Testis (tissue), 3 donors: Measurements from ENCODE around the gene ANGPTL7. TPM values are rescaled to one million over a fixed set of nuclear protein-coding genes. Genes with fewer than 3 reads are reported as not detected.

ENCODE experiments used
- DNase-seq: peaks from one replicate; pipeline ENCODE4 v3.0.0-alpha.2; 2019
- H3K27ac ChIP-seq, 2 donors: fragments of 200-600 bp; sonication (generic); one replicate each; pipeline ENCODE4 v1.5.1; 2019
- H3K27me3 ChIP-seq: fragments of 200-600 bp; sonication (generic); one replicate; pipeline ENCODE4 v1.5.1; 2019
- H3K36me3 ChIP-seq: fragments of 200-600 bp; sonication (generic); one replicate; pipeline ENCODE4 v1.5.1; 2017; ENCODE audit warnings: low read depth; ENCODE audit errors: missing control alignments
- H3K4me1 ChIP-seq: fragments of 200-600 bp; sonication (generic); one replicate; pipeline ENCODE4 v1.5.1; 2019
- H3K4me3 ChIP-seq, 2 donors: fragments of 200-600 bp; sonication (generic); one replicate each; pipeline ENCODE4 v1.5.1; 2017 to 2019
- H3K9me3 ChIP-seq: fragments of 200-600 bp; sonication (generic); one replicate; pipeline ENCODE4 v1.5.1; 2017
- POLR2A ChIP-seq: fragments of 450-650 bp; IDR thresholded peaks from one replicate; pipeline ENCODE4 v1.6.1; 2017; ENCODE audit warnings: antibody characterized with exemption, mild to moderate bottlenecking, moderate library complexity
- WGBS, 2 donors: methylation state at CpG; one replicate each; pipeline ENCODE4 v1.1.5; 2018; 5-methylcytosine and 5-hydroxymethylcytosine counted together
- intact Hi-C: fragments of 100-400 bp; cut with DNase I; formaldehyde crosslinking; loops from one replicate; pipeline ENCODE4 v1.15.1; 2023; ENCODE audit warnings: low total_unique reads
- polyA plus RNA-seq: library from polyadenylated mRNA; stranded (reverse); fragments of 350-450 nt; fragmentation: Illumina TruSeq; extraction: RNeasy Lipid Tissue Mini Kit (QIAGEN cat#74804); gene quantifications from one replicate; pipeline ENCODE4 v1.2.3, GENCODE V29; 2014; ENCODE audit warnings: low read depth, low replicate concordance; ENCODE audit not compliant: insufficient read depth
- total RNA-seq, 2 donors: library from RNA; depleted of rRNA; stranded (reverse); fragments of >200 nt; gene quantifications; one replicate each; pipeline ENCODE4 v1.2.3, GENCODE V29; 2016
- TF ChIP-seq, protein P1 (sequence below), 3 experiments: fragments of 450-650 bp in 2 of 3; fragments of 200-600 bp in 1 of 3; sonication (generic) in 1 of 3; IDR thresholded peaks; one replicate each; pipeline ENCODE4 v1.5.1; 2016 to 2019; ENCODE audit warnings: antibody characterized with exemption in 3 of 3, mild to moderate bottlenecking in 2 of 3, moderate library complexity in 1 of 3

Gene ANGPTL7
- total and polyA plus RNA-seq, 3 donors from 2014 or later = 1.6 TPM; not detected in 2

DNA sequence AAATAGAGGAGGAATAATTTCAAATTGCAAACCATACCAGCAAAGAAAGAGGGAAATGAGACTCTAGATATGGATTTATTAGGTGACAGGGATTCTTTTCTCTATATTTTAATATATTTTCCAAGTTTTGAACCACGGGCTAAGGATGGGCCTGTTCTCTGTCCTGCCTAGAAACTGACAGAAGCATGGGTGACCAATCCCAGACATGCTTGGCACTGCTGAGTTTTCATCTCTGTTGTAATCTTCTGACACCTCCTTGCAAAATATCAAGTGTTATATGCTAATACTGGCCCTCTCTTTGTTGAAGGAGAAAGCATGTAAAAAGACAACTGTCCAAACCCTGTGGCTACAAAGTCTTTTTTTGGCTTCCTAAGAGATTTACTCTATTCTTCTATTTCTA, 774 bp upstream of the ANGPTL7 start:
- intact Hi-C loops = no loop called here
- H3K9me3 ChIP-seq = no peaks in the 10 kb centered on the region
- peak overlapping the region in 1 of 2 donors; percentile 13 for H3K27ac ChIP-seq
- no peak for DNase-seq
- no peaks in the 10 kb centered on the region for H3K36me3 ChIP-seq
- H3K27me3 ChIP-seq = no peaks in the 10 kb centered on the region
- WGBS, 2 donors = 69 to 72% methylated on average over 1 of the region's 1 CpG
- peaks cover 5% of the 10 kb centered on the region for H3K4me1 ChIP-seq
- no peak overlapping the region for H3K4me3 ChIP-seq
- no peak for TF ChIP-seq POLR2A

DNA sequence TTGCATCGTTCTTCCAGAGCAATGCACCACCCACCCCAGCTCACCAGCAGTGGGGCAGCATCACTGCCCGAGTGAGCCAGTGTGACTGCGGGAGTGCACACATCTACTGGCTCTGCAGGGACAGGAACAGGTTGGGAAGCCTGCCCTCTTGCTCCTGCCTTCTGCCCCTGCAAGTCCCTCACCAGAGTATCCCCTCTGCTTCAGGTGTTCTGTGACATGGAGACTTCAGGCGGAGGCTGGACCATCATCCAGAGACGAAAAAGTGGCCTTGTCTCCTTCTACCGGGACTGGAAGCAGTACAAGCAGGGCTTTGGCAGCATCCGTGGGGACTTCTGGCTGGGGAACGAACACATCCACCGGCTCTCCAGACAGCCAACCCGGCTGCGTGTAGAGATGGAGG, 4.2 kb downstream of the ANGPTL7 start:
- no peak overlapping the region for H3K4me3 ChIP-seq
- H3K4me1 ChIP-seq = no peaks in the 10 kb centered on the region
- H3K27me3 ChIP-seq = no peaks in the 10 kb centered on the region
- no peak overlapping the region for H3K27ac ChIP-seq
- intact Hi-C loops = no loop called here
- no peaks in the 10 kb centered on the region for H3K9me3 ChIP-seq
- TF ChIP-seq, protein P1, sequence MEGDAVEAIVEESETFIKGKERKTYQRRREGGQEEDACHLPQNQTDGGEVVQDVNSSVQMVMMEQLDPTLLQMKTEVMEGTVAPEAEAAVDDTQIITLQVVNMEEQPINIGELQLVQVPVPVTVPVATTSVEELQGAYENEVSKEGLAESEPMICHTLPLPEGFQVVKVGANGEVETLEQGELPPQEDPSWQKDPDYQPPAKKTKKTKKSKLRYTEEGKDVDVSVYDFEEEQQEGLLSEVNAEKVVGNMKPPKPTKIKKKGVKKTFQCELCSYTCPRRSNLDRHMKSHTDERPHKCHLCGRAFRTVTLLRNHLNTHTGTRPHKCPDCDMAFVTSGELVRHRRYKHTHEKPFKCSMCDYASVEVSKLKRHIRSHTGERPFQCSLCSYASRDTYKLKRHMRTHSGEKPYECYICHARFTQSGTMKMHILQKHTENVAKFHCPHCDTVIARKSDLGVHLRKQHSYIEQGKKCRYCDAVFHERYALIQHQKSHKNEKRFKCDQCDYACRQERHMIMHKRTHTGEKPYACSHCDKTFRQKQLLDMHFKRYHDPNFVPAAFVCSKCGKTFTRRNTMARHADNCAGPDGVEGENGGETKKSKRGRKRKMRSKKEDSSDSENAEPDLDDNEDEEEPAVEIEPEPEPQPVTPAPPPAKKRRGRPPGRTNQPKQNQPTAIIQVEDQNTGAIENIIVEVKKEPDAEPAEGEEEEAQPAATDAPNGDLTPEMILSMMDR (IDR thresholded peaks at IDR 0.05) = no peak
- TF ChIP-seq POLR2A = no peak
- WGBS, 2 donors = 90 to 96% methylated on average over 3 to 11 of the region's 11 CpGs
- DNase-seq = no peak
- no peaks in the 10 kb centered on the region for H3K36me3 ChIP-seq

DNA sequence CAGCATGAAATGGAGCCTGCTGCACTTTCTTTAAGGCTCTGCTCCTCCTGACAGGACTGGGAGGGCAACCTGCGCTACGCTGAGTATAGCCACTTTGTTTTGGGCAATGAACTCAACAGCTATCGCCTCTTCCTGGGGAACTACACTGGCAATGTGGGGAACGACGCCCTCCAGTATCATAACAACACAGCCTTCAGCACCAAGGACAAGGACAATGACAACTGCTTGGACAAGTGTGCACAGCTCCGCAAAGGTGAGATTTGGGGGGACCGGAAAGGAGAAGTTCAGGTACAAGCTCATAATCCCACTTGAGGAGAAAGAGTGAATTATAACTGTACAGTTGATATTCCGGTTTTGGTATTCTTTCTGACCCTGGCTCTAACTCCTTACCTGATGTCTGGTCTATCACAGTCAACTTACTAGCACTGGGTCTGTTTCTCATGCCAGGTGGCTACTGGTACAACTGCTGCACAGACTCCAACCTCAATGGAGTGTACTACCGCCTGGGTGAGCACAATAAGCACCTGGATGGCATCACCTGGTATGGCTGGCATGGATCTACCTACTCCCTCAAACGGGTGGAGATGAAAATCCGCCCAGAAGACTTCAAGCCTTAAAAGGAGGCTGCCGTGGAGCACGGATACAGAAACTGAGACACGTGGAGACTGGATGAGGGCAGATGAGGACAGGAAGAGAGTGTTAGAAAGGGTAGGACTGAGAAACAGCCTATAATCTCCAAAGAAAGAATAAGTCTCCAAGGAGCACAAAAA, 5.4 kb downstream of the ANGPTL7 start:
- DNase-seq = no peak
- Histone ChIP-seq H3K9me3 (no peaks in the 10 kb centered on the region), H3K27me3 (no peaks in the 10 kb centered on the region), H3K4me1 (peaks cover 2% of the 10 kb centered on the region), H3K4me3 (no peak overlapping the region), H3K27ac (no peak overlapping the region), H3K36me3 (no peaks in the 10 kb centered on the region)
- intact Hi-C loops = no loop called here
- WGBS, 2 donors = 92 to 93% methylated on average over 14 of the region's 14 CpGs
- no peak for TF ChIP-seq POLR2A
- TF ChIP-seq, protein P1 (IDR thresholded peaks at IDR 0.05) = no peak

DNA sequence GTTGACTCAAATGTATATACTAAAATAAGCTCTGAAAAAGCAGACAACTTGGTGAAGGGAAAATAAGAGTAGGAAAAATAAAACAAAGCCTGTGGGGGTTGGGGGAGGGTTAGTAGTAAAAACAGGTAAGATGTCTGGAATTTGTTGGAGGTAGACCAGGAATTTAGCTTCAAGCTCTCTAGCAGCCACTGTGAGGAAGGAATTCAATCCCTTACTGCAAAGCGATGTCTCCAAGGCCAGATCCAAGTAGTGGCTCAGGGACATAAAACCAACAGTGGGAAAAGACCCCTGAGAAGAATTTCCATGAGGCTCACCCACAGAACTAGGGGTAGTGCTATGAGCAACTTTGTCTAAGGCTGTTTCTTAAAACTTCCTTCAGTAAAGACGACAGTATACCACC, 7.8 kb downstream of the ANGPTL7 start:
- TF ChIP-seq, protein P1 (IDR thresholded peaks at IDR 0.05) = no peak
- H3K27ac ChIP-seq = no peak overlapping the region
- H3K4me1 ChIP-seq = peaks cover 2% of the 10 kb centered on the region
- H3K4me3 ChIP-seq = no peak overlapping the region
- DNase-seq = no peak
- H3K36me3 ChIP-seq = no peaks in the 10 kb centered on the region
- H3K27me3 ChIP-seq = no peaks in the 10 kb centered on the region
- no peaks in the 10 kb centered on the region for H3K9me3 ChIP-seq
- 83 to 89% methylated on average over 2 of the region's 2 CpGs for WGBS, 2 donors
- intact Hi-C loops = no loop called here

DNA sequence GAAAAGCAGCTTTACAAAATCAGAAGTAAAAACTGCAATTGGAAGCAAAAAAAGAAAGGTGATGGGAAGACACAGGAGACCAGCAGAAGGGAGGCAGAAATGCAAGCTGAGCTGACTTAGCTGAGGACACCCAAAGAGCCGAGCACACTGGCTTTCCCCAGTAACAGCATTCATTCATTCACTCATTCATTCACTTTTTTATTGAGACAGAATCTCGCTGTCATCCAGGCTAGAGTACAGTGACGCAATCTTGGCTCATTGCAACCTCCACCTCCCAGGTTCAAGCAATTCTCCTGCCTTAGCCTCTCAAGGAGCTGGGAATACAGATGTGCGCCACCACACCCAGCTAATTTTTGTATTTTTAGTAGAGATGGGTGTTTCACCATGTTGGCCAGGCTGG, 8.2 kb downstream of the ANGPTL7 start:
- no peaks in the 10 kb centered on the region for H3K9me3 ChIP-seq
- intact Hi-C loops = no loop called here
- no peak overlapping the region for H3K4me3 ChIP-seq
- TF ChIP-seq, protein P1 (IDR thresholded peaks at IDR 0.05) = no peak
- no peak for TF ChIP-seq POLR2A
- peaks cover 2% of the 10 kb centered on the region for H3K4me1 ChIP-seq
- DNase-seq = no peak
- no peak overlapping the region for H3K27ac ChIP-seq
- WGBS, 2 donors = 88 to 91% methylated on average over 4 of the region's 4 CpGs
- H3K36me3 ChIP-seq = no peaks in the 10 kb centered on the region
- no peaks in the 10 kb centered on the region for H3K27me3 ChIP-seq
